GM19455 (cell line): ENCODE results near the gene COL9A1.

Source experiments
- ATAC-seq: cut with Tn5 transposase; IDR thresholded peaks from one replicate; pipeline ENCODE4 v1.9.1; 2021; ENCODE audit not compliant: unreplicated experiment

The COL9A1 gene

GRCh38 chr6:70289299-70289698 is 13.6 kb downstream of the COL9A1 start:
- no peak for ATAC-seq

- ATAC-seq: no peak
Measured at GRCh38 chr6:70286905-70287304, 16.0 kb downstream of the COL9A1 start.

GRCh38 chr6:70285201-70285600 is 17.7 kb downstream of the COL9A1 start:
- ATAC-seq: no peak

- ATAC-seq: no peak
Measured at GRCh38 chr6:70282919-70283461, 19.9 kb downstream of the COL9A1 start.

- no peak for ATAC-seq
Measured at GRCh38 chr6:70282312-70282918, 20.5 kb downstream of the COL9A1 start.

GRCh38 chr6:70281923-70282311 is 21.0 kb downstream of the COL9A1 start:
- no peak for ATAC-seq

GRCh38 chr6:70280400-70280853 is 22.5 kb downstream of the COL9A1 start:
- ATAC-seq: no peak

- ATAC-seq: no peak
Measured at GRCh38 chr6:70277470-70277869, 25.4 kb downstream of the COL9A1 start.

GRCh38 chr6:70274338-70274737 is 28.5 kb downstream of the COL9A1 start:
- ATAC-seq: no peak

- ATAC-seq: no peak
Measured at GRCh38 chr6:70272071-70272470, 30.8 kb downstream of the COL9A1 start.

GRCh38 chr6:70270287-70271005 is 32.4 kb downstream of the COL9A1 start:
- ATAC-seq: no peak

- ATAC-seq: no peak
Measured at GRCh38 chr6:70266142-70266541, 36.7 kb downstream of the COL9A1 start.

GRCh38 chr6:70264306-70264705 is 38.6 kb downstream of the COL9A1 start:
- no peak for ATAC-seq

GRCh38 chr6:70258483-70258882 is 44.4 kb downstream of the COL9A1 start:
- no peak for ATAC-seq

GRCh38 chr6:70257768-70258273 is 45.1 kb downstream of the COL9A1 start:
- ATAC-seq: no peak

- ATAC-seq: no peak
Measured at GRCh38 chr6:70254784-70255183, 48.1 kb downstream of the COL9A1 start.

- ATAC-seq: no peak
Measured at GRCh38 chr6:70253923-70254322, 49.0 kb downstream of the COL9A1 start.

GRCh38 chr6:70252604-70253003 is 50.3 kb downstream of the COL9A1 start:
- ATAC-seq: no peak

GRCh38 chr6:70246118-70246517 is 56.8 kb downstream of the COL9A1 start:
- no peak for ATAC-seq

GRCh38 chr6:70241991-70242420 is 60.9 kb downstream of the COL9A1 start:
- ATAC-seq: no peak

GRCh38 chr6:70241031-70241430 is 61.9 kb downstream of the COL9A1 start:
- no peak for ATAC-seq

- ATAC-seq: no peak
Measured at GRCh38 chr6:70236343-70236742, 66.5 kb downstream of the COL9A1 start.
